Nephron (organoid): ENCODE measurements around the gene EMX1.

Experiments used
- H3K27ac Mint-ChIP-seq, 3 experiments: 2 replicates each; pipeline ENCODE4 v1.8.0; 2020; ENCODE audit warnings: mixed read lengths in 3 of 3, mild to moderate bottlenecking in 2 of 3, moderate library complexity in 1 of 3
- H3K27me3 Mint-ChIP-seq: 2 replicates; pipeline ENCODE4 v1.8.0; 2021; ENCODE audit warnings: low read depth, mild to moderate bottlenecking, moderate library complexity, mixed read lengths
- H3K36me3 Mint-ChIP-seq: 2 replicates; pipeline ENCODE4 v1.8.0; 2020; ENCODE audit warnings: low read depth, mixed read lengths
- H3K4me1 Mint-ChIP-seq: 2 replicates; pipeline ENCODE4 v1.8.0; 2020; ENCODE audit warnings: mixed read lengths
- H3K4me3 Mint-ChIP-seq, 3 experiments: 2 replicates each; pipeline ENCODE4 v1.8.0; 2020; ENCODE audit warnings: mild to moderate bottlenecking in 3 of 3, mixed read lengths in 3 of 3, moderate library complexity in 2 of 3
- H3K9me3 Mint-ChIP-seq: 2 replicates; pipeline ENCODE4 v1.8.0; 2020; ENCODE audit warnings: mixed read lengths
- TF ChIP-seq, protein P1 (sequence below), 3 experiments: fragments of 200-600 bp; sonication (generic); IDR thresholded peaks; one replicate each; pipeline ENCODE4 v1.5.0; 2021; ENCODE audit warnings: antibody characterized with exemption in 3 of 3; ENCODE audit not compliant: unreplicated experiment in 3 of 3

EMX1 gene

DNA sequence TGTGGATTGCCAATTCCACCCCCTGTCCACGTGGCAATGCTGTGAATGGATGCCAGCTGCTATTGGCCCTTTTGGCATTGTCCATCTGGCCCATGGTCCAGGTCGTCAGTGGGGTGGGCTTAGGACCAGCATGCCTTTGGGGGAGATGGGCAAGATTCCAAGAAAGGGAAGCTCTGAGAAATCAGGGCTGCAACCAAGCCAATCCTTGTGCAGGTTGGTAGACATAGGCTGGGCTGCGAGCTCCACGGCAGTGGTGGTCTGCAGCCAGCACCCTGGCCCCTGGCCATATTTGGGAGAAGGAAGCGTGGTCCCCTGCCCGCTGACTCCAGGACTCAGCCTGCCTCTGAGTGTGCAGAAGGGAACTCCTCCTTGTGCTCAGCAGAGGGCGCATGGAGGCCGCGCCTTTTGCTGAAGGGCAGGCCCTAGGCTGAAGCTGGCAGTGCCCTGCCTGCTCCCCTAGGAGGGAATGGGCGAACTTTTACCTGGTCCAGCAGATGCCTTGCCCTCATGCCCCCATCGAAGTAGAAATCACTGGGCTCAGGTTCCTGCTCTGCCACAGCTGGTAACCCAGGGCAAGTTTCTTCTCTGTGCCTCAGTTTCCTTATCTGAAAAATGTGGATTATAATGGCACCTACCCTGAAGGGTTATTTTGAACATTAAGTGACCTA, 24.7 kb upstream of the EMX1 start:
- Mint-ChIP-seq H3K4me1 (peaks cover 8% of the 10 kb centered on the region), H3K9me3 (no peaks in the 10 kb centered on the region), H3K27me3 (peaks cover 88% of the 10 kb centered on the region), H3K4me3 (no peak overlapping the region), H3K36me3 (no peaks in the 10 kb centered on the region), H3K27ac (no peak overlapping the region)
- TF ChIP-seq, protein P1, sequence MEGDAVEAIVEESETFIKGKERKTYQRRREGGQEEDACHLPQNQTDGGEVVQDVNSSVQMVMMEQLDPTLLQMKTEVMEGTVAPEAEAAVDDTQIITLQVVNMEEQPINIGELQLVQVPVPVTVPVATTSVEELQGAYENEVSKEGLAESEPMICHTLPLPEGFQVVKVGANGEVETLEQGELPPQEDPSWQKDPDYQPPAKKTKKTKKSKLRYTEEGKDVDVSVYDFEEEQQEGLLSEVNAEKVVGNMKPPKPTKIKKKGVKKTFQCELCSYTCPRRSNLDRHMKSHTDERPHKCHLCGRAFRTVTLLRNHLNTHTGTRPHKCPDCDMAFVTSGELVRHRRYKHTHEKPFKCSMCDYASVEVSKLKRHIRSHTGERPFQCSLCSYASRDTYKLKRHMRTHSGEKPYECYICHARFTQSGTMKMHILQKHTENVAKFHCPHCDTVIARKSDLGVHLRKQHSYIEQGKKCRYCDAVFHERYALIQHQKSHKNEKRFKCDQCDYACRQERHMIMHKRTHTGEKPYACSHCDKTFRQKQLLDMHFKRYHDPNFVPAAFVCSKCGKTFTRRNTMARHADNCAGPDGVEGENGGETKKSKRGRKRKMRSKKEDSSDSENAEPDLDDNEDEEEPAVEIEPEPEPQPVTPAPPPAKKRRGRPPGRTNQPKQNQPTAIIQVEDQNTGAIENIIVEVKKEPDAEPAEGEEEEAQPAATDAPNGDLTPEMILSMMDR (IDR thresholded peaks at IDR 0.05; ENCODE audit: unreplicated experiment in 3 of 3), result peak; percentile 77 to 79 (median 79)

DNA sequence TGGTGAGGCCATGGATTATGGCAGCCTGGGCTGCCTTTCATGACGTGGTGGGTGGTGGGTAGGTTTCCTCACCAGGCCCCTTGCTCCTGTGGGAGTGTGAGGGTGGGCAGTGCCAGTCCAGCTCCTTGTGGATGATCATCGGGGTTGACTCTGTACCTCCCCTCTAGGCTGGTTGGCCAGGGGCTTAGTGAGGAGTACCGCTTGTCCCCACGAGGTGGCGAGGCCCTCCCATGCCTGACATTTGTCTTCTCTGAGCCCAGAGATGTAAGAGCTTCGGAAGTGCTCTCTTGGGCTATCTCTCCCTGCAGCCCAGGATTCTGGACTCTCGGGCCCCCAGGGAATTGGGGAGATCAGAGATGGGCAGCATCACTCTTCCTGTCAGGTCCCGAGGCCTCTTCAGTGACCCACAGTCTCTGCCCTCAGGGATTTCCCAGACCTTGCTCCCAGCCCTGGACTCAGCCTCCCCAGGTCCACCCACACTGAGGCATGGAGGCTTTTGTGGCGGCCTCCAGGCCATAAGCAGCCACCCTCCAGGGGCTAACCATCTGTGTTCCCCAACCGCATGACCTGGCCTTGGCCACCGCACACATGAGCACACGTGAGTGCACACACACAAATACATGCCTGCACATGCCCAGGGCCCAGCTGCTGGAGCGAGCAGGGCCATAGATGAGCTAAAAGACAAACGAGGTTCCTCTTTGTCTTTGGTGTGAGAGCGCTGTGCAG, 23.6 kb upstream of the EMX1 start:
- H3K27ac Mint-ChIP-seq, result no peak overlapping the region
- no peak overlapping the region for H3K4me3 Mint-ChIP-seq
- H3K27me3 Mint-ChIP-seq, result peaks cover 92% of the 10 kb centered on the region
- no peaks in the 10 kb centered on the region for H3K36me3 Mint-ChIP-seq
- TF ChIP-seq, protein P1 (IDR thresholded peaks at IDR 0.05; ENCODE audit: unreplicated experiment in 3 of 3), result peak; percentile 68 to 74 (median 72)
- peaks cover 8% of the 10 kb centered on the region for H3K4me1 Mint-ChIP-seq
- H3K9me3 Mint-ChIP-seq, result no peaks in the 10 kb centered on the region

DNA sequence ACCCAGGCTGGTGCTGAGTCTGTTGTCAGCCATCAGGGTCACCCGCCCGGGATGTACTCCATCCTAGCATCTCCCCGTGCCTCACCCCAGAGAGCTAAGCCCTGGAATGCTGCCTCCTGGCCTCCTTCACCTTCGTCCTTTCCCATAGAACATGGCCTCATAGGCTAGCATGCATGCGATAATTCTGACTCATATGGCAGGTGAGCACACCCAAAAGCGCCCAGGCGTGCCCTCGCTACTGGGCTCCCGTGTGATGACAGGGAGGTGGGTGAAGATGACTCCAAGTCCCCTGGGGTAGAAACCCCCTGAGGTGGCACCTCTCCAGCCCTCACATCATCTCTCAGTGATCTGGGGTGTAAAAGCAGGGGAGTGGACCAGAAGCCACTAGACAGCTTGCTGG, 22.8 kb upstream of the EMX1 start:
- peaks cover 8% of the 10 kb centered on the region for H3K4me1 Mint-ChIP-seq
- no peak overlapping the region for H3K4me3 Mint-ChIP-seq
- H3K9me3 Mint-ChIP-seq, result no peaks in the 10 kb centered on the region
- no peak overlapping the region for H3K27ac Mint-ChIP-seq
- TF ChIP-seq, protein P1 (IDR thresholded peaks at IDR 0.05; ENCODE audit: unreplicated experiment in 3 of 3), result no peak
- H3K36me3 Mint-ChIP-seq, result no peaks in the 10 kb centered on the region
- peaks cover 92% of the 10 kb centered on the region for H3K27me3 Mint-ChIP-seq

DNA sequence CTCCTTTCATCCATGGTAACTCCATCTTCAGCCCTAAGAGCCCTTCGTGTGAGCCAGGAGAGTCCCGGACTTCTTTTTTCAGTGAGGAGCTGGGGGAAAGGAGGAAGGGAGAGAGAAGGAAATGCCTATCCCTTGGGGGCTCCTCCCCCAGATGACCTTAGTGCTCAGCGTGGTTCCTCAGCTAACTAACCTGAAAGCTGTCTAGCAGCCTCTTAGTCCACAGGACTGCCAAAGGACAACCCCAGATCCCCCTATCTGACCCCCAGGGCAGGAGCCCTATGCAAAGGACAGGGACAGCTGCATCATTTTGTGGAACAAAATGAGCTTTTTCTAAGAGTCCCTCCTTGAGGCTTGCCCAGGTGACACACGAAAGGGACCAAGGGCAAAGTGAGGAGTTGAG, 22.2 kb upstream of the EMX1 start:
- H3K4me3 Mint-ChIP-seq, result no peak overlapping the region
- no peaks in the 10 kb centered on the region for H3K36me3 Mint-ChIP-seq
- H3K27me3 Mint-ChIP-seq, result peaks cover 92% of the 10 kb centered on the region
- peaks cover 8% of the 10 kb centered on the region for H3K4me1 Mint-ChIP-seq
- no peaks in the 10 kb centered on the region for H3K9me3 Mint-ChIP-seq
- no peak overlapping the region for H3K27ac Mint-ChIP-seq
- TF ChIP-seq, protein P1 (IDR thresholded peaks at IDR 0.05; ENCODE audit: unreplicated experiment in 3 of 3), result no peak

DNA sequence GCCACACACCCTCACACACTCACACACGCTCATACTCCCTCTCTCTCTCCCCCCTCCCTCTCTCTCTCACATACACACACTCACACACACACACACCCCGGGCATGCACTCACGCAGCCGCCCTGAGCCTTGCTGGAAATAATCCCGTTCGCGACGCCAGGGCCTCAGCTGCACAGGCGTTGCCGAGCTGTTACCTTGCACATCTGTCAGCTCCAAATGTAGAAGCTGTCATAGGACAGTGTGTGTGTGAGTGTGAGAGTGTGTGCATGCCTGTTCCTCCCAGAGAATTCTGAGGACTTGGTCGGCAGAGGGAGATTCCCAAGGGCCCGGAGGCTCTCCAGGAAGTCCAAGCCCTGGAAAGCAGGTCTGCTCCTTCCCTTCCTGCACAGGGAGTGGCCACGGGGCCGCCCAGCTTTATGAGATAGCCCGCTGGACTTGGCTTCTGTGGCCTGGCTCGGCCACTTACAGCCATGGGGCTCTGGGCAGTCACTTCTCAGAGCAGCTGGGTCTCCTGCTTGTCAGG, 21.5 kb upstream of the EMX1 start:
- H3K36me3 Mint-ChIP-seq, result no peaks in the 10 kb centered on the region
- H3K27ac Mint-ChIP-seq, result no peak overlapping the region
- H3K9me3 Mint-ChIP-seq, result no peaks in the 10 kb centered on the region
- TF ChIP-seq, protein P1 (IDR thresholded peaks at IDR 0.05; ENCODE audit: unreplicated experiment in 3 of 3), result no peak
- H3K27me3 Mint-ChIP-seq, result peaks cover 95% of the 10 kb centered on the region
- H3K4me3 Mint-ChIP-seq, result peak overlapping the region in 1 of 3 experiments; percentile 12
- peaks cover 8% of the 10 kb centered on the region for H3K4me1 Mint-ChIP-seq
